ENCODE data around the gene PSMC4.

- TF ChIP-seq CTCF (IDR thresholded peaks at IDR 0.05) (no peak), POLR2AphosphoS5 (IDR thresholded peaks at IDR 0.05) (peak in 1 of 3 donors; percentile 24), POLR2A (IDR thresholded peaks at IDR 0.05) (no peak)
Measured at GRCh38 chr19:39924389-39924788, 46.6 kb upstream of the PSMC4 start.
